C4-2B (cell line): ENCODE data around the gene SAPCD1.
"Not testable (repeated sequence)": the region's sequence is repeated elsewhere in the genome, so short reads cannot be mapped to it uniquely, and the experiment has no call there.

ENCODE experiments used
- H3K27ac ChIP-seq: fragments of 450-650 bp; 2 replicates; pipeline ENCODE4 v1.5.1; 2017
- ZFX ChIP-seq: fragments of 450-650 bp; IDR thresholded peaks from 2 replicates; pipeline ENCODE4 v1.6.1; 2017
- TF ChIP-seq, protein P1 (sequence below): fragments of 450-650 bp; conservative IDR thresholded peaks from 2 replicates; pipeline ENCODE4 v1.5.1; 2017; ENCODE audit warnings: mild to moderate bottlenecking

Gene SAPCD1

DNA sequence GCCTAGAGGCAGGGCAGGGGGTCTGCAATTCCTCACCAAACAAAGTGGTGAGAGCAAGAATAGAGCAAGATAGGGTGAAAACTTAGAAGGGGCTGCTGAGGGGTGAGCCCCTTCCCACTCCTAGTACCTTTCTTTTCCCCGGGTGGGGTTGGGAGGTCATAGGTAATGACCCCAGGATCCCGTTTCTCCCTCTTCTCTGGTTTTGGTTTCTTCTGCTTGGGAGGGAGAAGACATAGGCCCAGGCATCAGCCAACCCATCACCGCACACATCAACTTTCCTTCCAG, 29.6 kb downstream of the SAPCD1 start:
- TF ChIP-seq, protein P1, sequence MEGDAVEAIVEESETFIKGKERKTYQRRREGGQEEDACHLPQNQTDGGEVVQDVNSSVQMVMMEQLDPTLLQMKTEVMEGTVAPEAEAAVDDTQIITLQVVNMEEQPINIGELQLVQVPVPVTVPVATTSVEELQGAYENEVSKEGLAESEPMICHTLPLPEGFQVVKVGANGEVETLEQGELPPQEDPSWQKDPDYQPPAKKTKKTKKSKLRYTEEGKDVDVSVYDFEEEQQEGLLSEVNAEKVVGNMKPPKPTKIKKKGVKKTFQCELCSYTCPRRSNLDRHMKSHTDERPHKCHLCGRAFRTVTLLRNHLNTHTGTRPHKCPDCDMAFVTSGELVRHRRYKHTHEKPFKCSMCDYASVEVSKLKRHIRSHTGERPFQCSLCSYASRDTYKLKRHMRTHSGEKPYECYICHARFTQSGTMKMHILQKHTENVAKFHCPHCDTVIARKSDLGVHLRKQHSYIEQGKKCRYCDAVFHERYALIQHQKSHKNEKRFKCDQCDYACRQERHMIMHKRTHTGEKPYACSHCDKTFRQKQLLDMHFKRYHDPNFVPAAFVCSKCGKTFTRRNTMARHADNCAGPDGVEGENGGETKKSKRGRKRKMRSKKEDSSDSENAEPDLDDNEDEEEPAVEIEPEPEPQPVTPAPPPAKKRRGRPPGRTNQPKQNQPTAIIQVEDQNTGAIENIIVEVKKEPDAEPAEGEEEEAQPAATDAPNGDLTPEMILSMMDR, result no peak
- no peak for TF ChIP-seq ZFX
- H3K27ac ChIP-seq, result no peak overlapping the region

DNA sequence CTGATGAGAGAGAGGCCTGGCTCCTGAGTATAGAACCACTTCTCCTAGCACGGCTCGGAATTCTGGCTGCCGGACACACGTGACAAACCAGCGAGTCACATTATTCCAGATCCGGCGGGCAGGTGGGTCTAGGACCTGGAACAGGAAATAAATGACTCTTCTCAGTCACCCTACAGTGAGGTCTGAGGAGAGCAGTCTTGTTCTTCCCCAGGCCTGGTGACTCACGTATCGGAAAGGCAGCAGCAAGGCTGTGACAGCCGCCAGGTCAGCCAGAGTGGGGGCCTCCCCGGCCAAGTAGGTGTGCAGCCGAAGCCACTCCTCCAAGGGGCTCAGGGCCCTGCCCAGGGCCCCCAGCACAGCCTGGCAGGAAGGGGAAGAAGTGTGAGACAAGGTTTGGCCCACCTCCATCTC, 30.3 kb downstream of the SAPCD1 start:
- H3K27ac ChIP-seq, result no peak overlapping the region
- TF ChIP-seq, protein P1, result no peak
- no peak for TF ChIP-seq ZFX

DNA sequence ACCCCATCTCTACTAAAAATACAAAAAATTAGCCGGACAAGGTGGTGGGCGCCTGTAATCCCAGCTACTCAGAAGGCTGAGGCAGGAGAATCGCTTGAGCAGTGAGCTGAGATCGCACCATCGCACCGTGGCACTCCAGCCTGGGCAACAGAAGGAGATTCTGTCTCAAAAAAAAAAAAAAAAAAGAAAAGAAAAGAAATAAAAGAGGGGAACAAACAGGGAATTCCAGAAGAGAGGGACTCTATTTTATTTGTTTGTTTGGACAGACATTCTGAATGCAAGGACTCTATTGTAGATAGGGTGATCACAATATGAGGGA, 31.4 kb downstream of the SAPCD1 start:
- not testable (repeated sequence) for H3K27ac ChIP-seq

DNA sequence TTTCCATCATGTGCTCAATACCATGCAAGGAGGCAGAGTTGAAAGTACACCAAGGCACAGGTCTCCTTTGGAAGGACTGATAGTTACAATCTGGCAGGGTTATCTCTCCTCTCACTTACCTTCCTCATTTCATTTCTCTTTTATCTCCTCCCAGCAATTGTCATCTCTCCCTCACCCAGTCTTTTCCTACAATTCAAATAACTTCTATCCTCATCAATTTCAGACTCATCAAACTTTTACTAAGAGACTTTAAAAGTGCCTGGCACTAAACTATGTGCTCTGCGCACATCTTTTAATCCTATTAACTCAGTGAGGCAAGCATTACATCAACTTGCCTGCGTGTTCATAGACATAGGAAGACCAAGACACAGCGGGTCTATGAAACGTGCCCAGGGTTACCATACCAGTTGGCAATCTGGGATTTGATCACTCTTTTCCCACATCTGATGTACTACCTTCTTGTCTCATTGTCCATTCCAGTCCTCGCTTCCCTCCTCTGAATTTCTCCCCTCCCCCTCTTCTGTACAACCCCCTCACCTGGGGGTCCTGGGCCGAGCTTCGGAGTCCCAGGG, 31.9 kb downstream of the SAPCD1 start:
- TF ChIP-seq ZFX, result no peak
- H3K27ac ChIP-seq, result peak overlapping the region; percentile 94

DNA sequence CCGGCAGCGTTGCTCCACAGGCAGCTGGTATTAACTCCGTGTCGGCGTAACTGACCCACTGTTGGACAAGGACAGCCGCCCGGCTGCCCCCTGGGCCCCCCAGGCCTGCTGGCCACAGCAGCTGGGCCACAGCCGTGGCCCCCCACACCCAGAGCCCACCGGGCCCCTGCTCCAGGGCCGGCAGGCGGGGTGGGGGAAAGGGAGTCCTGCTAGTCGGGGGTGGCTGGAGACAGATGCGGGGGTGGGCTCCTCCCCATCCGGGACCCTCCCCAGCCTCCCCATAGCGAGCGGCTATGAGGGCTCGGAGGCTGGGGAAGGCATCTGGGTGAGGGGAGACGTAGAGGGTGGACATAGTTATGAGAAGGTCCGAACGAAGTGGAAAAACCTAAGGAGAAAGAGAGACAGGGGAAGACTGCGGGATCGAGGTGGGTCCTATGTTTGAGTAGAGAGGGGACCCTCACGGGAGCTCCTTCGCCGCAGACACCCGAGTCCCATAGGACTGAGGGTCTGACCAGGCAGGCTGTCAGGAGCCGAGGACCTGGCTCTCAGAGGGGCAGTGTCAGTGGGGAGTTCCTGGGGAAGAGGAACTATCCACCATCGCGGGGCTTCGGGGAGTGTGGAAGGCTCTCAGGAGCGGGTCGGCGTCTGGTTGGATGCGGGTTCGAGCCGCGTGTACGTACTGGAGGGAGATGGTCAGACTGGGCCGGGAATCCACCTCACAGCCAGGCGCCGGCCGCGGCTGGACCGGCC, 32.6 kb downstream of the SAPCD1 start:
- peak overlapping the region; percentile 94 for H3K27ac ChIP-seq
- no peak; the same call in 1 of the 2 replicates for TF ChIP-seq ZFX
- TF ChIP-seq, protein P1, result no peak

DNA sequence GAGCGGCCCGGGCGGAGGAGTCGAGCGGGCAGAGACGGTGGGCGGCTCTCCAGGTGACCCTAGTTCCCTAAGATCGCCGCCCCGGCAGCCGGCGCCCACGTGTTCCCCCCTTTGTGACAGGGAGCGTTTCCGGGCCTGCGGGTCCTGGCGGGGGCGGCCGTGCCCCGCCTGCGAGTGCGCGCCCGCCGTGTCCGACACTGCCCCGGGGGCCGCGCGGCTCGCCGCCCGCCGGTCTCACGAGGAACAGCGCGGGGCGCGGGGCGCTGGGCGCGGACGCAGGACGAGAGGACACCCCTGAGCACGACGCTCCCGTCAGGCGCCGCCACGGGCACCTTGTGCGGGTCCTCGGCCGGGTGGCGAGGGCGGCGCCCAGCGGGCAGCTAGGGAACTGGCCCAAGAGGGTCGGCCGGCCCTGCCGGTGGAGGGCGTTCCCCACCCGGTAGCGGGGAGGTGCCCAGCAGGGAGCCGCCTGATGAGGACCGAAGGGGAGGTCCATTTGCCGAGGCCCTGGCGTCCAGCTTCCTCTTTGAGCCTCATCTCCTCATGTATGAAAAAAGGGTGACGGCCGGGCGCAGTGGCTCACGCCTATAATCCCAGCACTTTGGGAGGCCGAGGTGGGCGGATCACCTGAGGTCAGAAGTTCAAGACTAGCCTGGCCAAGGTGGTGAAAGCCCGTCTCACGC, 33.3 kb downstream of the SAPCD1 start, which contains the start of gene VARS1:
Gene VARS1, minus strand, starts transcription at position 137 of the 683 bp plus-strand sequence. CDS start 535 bp downstream, outside the sequence.
- TF ChIP-seq ZFX, result peak; percentile 23; the same call in 1 of the 2 replicates
- TF ChIP-seq, protein P1, result peak; percentile 91
- H3K27ac ChIP-seq, result peak within 1 kb of the TSS; percentile 94

DNA sequence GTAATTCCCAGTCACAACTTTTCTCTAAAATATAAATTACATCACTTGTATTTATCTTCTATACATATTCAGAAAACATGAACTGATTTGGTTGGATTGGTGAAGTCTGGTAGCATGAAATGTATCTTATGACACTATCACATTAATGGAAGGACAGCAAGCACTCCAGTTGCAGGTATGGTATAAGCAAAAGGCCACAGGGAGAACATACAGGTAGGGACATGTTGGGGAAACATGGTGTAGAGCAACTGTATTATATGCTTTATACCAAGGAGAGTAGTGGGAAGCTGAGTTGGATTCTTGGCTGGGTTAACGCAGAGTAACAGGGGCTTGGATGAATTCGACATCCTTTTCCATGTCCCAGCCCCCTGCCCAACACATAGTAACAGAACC, 34.5 kb downstream of the SAPCD1 start:
- no peak for TF ChIP-seq ZFX
- TF ChIP-seq, protein P1, result no peak
- no peak overlapping the region for H3K27ac ChIP-seq

DNA sequence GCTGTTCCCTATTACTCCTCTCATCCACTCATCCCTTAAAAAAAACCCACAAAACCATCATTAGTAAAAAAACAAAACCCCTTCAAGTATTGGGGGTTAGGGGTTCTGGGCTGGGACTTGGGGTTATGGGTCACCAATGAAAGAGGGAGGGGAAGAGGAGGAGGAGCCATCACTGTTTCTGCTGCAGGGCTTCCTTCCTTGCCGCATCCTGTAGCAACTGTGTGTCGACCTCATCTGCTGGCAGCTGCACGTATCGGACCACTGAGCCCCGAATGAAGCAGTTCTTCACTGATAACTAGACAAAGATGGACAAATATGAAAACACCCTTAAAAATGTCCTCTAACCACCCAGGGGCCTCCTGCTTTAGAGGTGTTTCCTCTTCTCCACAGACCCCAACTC, 35.1 kb downstream of the SAPCD1 start:
- H3K27ac ChIP-seq, result no peak overlapping the region
- TF ChIP-seq ZFX, result no peak
- TF ChIP-seq, protein P1, result no peak
